Right lobe of liver (tissue), 4 donors: ENCODE data around the gene ABL2.

Source experiments
- POLR2A ChIP-seq: fragments of 450-650 bp; IDR thresholded peaks from one replicate; pipeline ENCODE4 v1.6.1; 2017; ENCODE audit warnings: antibody characterized with exemption, mild to moderate bottlenecking
- TF ChIP-seq, protein P1 (sequence below), 4 donors: fragments of 200-600 bp in 3 of 4; fragments of 450-650 bp in 1 of 4; IDR thresholded peaks; one replicate each; pipeline versions ENCODE4 v1.5.1 to v1.8.0; 2016 to 2022; ENCODE audit warnings: antibody characterized with exemption in 4 of 4, mild to moderate bottlenecking in 2 of 4
- donor health status: DM: no; HTN: no; CAD: no.
- donor health status: DM: no; HTN: no; CAD: no.
- donor health status: DM: no; HTN: yes; CAD: no.

DNA sequence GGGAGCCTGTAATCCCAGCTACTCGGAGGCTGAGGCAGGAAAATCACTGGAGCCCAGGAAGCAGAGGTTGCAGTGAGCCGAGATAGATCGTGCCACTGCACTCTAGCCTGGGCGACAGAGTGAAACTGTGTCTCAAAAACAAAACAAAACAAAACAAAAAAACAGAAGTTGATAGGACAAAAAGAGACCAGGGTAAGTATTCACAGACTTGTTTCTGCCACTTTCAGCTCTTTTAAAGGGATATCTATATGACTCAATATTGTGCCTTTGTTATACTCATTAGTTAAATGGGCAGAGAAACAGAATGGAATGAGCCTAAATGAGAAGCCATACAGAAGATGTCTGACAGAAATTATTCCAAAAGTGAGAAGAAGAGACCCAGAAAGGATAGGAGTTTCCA lies 23.1 kb upstream of the ABL2 start:
- TF ChIP-seq POLR2A, result no peak
- TF ChIP-seq, protein P1, sequence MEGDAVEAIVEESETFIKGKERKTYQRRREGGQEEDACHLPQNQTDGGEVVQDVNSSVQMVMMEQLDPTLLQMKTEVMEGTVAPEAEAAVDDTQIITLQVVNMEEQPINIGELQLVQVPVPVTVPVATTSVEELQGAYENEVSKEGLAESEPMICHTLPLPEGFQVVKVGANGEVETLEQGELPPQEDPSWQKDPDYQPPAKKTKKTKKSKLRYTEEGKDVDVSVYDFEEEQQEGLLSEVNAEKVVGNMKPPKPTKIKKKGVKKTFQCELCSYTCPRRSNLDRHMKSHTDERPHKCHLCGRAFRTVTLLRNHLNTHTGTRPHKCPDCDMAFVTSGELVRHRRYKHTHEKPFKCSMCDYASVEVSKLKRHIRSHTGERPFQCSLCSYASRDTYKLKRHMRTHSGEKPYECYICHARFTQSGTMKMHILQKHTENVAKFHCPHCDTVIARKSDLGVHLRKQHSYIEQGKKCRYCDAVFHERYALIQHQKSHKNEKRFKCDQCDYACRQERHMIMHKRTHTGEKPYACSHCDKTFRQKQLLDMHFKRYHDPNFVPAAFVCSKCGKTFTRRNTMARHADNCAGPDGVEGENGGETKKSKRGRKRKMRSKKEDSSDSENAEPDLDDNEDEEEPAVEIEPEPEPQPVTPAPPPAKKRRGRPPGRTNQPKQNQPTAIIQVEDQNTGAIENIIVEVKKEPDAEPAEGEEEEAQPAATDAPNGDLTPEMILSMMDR (IDR thresholded peaks at IDR 0.05), result no peak
